Neuronal stem cell (in vitro differentiated cells): ENCODE data around the gene TMEM236.

Experiments
- DNase-seq: peaks from one replicate; pipeline ENCODE4 v3.0.0-alpha.2; 2013; ENCODE audit warnings: low spot score
- H2AFZ ChIP-seq: one replicate; pipeline ENCODE4 v1.6.1; 2013; ENCODE audit warnings: mild to moderate bottlenecking, low read length, inconsistent platforms
- H2AK5ac ChIP-seq: 2 replicates; pipeline ENCODE4 v1.6.1; 2013; ENCODE audit warnings: low read depth, mild to moderate bottlenecking, inconsistent platforms, low read length, moderate library complexity, mixed read lengths
- H2BK120ac ChIP-seq: 2 replicates; pipeline ENCODE4 v1.6.1; 2013; ENCODE audit warnings: low read depth, mild to moderate bottlenecking, inconsistent platforms, low read length, moderate library complexity, mixed read lengths
- H2BK12ac ChIP-seq: one replicate; pipeline ENCODE4 v1.6.1; 2013; ENCODE audit warnings: low read length, inconsistent platforms
- H2BK15ac ChIP-seq: 2 replicates; pipeline ENCODE4 v1.6.1; 2013; ENCODE audit warnings: mild to moderate bottlenecking, low read length, inconsistent platforms, mixed read lengths
- H2BK5ac ChIP-seq: one replicate; pipeline ENCODE4 v1.6.1; 2013; ENCODE audit warnings: inconsistent platforms, mild to moderate bottlenecking, low read length, moderate library complexity
- H3K14ac ChIP-seq: one replicate; pipeline ENCODE4 v1.6.1; 2013; ENCODE audit warnings: low read length, inconsistent platforms
- H3K18ac ChIP-seq: 2 replicates; pipeline ENCODE4 v1.6.1; 2013; ENCODE audit warnings: low read length, inconsistent platforms
- H3K23ac ChIP-seq: 2 replicates; pipeline ENCODE4 v1.6.1; 2013; ENCODE audit warnings: low read depth, mild to moderate bottlenecking, mixed read lengths, low read length, inconsistent platforms; ENCODE audit not compliant: poor library complexity
- H3K27ac ChIP-seq: replicated peaks from 3 replicates; pipeline ENCODE4 v1.5.1; 2013; ENCODE audit warnings: low read length, inconsistent platforms
- H3K27me3 ChIP-seq, 3 experiments: 2 replicates each; pipeline ENCODE4 v1.6.1; 2013; ENCODE audit warnings: low read length in 3 of 3, mild to moderate bottlenecking in 2 of 3, inconsistent platforms in 1 of 3, low read depth in 1 of 3, mixed read lengths in 1 of 3, moderate library complexity in 1 of 3; ENCODE audit not compliant: control insufficient read depth in 3 of 3, insufficient read depth in 3 of 3
- H3K36me3 ChIP-seq, 2 donors: replicated peaks in 1 of 2; 2 replicates each; pipeline ENCODE4 v1.6.1; 2013; ENCODE audit warnings: low read length in 2 of 2; ENCODE audit not compliant: control insufficient read depth in 2 of 2, insufficient read depth in 2 of 2
- H3K4ac ChIP-seq: 2 replicates; pipeline ENCODE4 v1.6.1; 2013; ENCODE audit warnings: inconsistent platforms, mild to moderate bottlenecking, low read length, moderate library complexity
- H3K4me1 ChIP-seq, 2 donors: 1 replicate in 1 of 2; 2 replicates in 1 of 2; pipeline ENCODE4 v1.6.1; 2013; ENCODE audit warnings: low read length in 2 of 2, low read depth in 1 of 2; ENCODE audit not compliant: control insufficient read depth in 2 of 2, insufficient read depth in 1 of 2
- H3K4me2 ChIP-seq: one replicate; pipeline ENCODE4 v1.6.1; 2013; ENCODE audit warnings: mild to moderate bottlenecking, low read length, inconsistent platforms; ENCODE audit not compliant: insufficient read depth, poor library complexity, severe bottlenecking
- H3K4me3 ChIP-seq, 2 donors: 2 replicates each; pipeline ENCODE4 v1.5.1; 2013; ENCODE audit warnings: low read length in 2 of 2, mild to moderate bottlenecking in 2 of 2, inconsistent platforms in 1 of 2, moderate library complexity in 1 of 2
- H3K79me1 ChIP-seq: one replicate; pipeline ENCODE4 v1.6.1; 2013; ENCODE audit warnings: low read depth, mild to moderate bottlenecking, inconsistent platforms, low read length, moderate library complexity
- H3K9ac ChIP-seq: one replicate; pipeline ENCODE4 v1.6.1; 2013; ENCODE audit warnings: mild to moderate bottlenecking, low read depth, low read length, inconsistent platforms; ENCODE audit not compliant: poor library complexity
- H3K9me3 ChIP-seq, 2 donors: replicated peaks in 1 of 2; 2 replicates each; pipeline versions ENCODE3 to v1.6.1; 2013; ENCODE audit warnings: low read length in 2 of 2, mild to moderate bottlenecking in 2 of 2, inconsistent platforms in 1 of 2, low read depth in 1 of 2, mixed read lengths in 1 of 2, moderate library complexity in 1 of 2; ENCODE audit not compliant: control insufficient read depth in 2 of 2, insufficient read depth in 1 of 2
- H4K8ac ChIP-seq: one replicate; pipeline ENCODE4 v1.6.1; 2013; ENCODE audit warnings: low read depth, mild to moderate bottlenecking, inconsistent platforms, low read length, moderate library complexity
- H4K91ac ChIP-seq: one replicate; pipeline ENCODE4 v1.6.1; 2013; ENCODE audit warnings: low read length, low read depth, mild to moderate bottlenecking, inconsistent platforms; ENCODE audit not compliant: poor library complexity
- WGBS, 2 donors: extraction: QIAGEN DNeasy Blood & Tissue Kit; methylation state at CpG; one replicate each; pipeline ENCODE4 v1.1.7; 2013; ENCODE audit warnings: missing lambda C conversion rate in 2 of 2, mixed read lengths in 1 of 2; ENCODE audit not compliant: insufficient read length in 2 of 2, insufficient replicate concordance in 1 of 2; ENCODE audit errors: extremely low coverage in 2 of 2; 5-methylcytosine and 5-hydroxymethylcytosine counted together

Gene TMEM236

GRCh38 chr10:17742918-17743317 is 9.1 kb upstream of the TMEM236 start:
- no peak overlapping the region for H2AK5ac ChIP-seq
- no peak overlapping the region for H3K23ac ChIP-seq
- no peak overlapping the region for H2BK12ac ChIP-seq
- DNase-seq, result peak; percentile 47
- no peak overlapping the region for H2BK5ac ChIP-seq
- no peak overlapping the region for H2BK15ac ChIP-seq
- H3K4me3 ChIP-seq, result no peak overlapping the region
- no peaks in the 10 kb centered on the region for H3K9me3 ChIP-seq
- H2BK120ac ChIP-seq, result no peak overlapping the region
- H3K27me3 ChIP-seq, result no peaks in the 10 kb centered on the region
- peak overlapping the region; percentile 68 for H2AFZ ChIP-seq
- H3K79me1 ChIP-seq, result no peaks in the 10 kb centered on the region
- WGBS, 2 donors, result no CpG with 5 or more reads among the region's 14 CpGs
- no peak overlapping the region for H3K18ac ChIP-seq
- no peaks in the 10 kb centered on the region for H3K4me1 ChIP-seq
- H3K4ac ChIP-seq, result no peak overlapping the region
- no peak overlapping the region for H4K8ac ChIP-seq
- H3K36me3 ChIP-seq, result no peaks in the 10 kb centered on the region
- H3K14ac ChIP-seq, result no peak overlapping the region
- no peak overlapping the region for H3K4me2 ChIP-seq
- no peak overlapping the region for H4K91ac ChIP-seq
- no peak overlapping the region for H3K9ac ChIP-seq
- H3K27ac ChIP-seq, result no peak overlapping the region

GRCh38 chr10:17743437-17743836 is 8.6 kb upstream of the TMEM236 start:
- no CpG with 5 or more reads among the region's 3 CpGs for WGBS, 2 donors
- Histone ChIP-seq H3K9me3 (no peaks in the 10 kb centered on the region), H2BK15ac (no peak overlapping the region), H3K79me1 (no peaks in the 10 kb centered on the region), H3K27me3 (no peaks in the 10 kb centered on the region), H3K4me2 (no peak overlapping the region), H3K18ac (no peak overlapping the region), H3K9ac (no peak overlapping the region), H3K4ac (no peak overlapping the region), H2BK120ac (no peak overlapping the region), H3K4me1 (no peaks in the 10 kb centered on the region), H2BK12ac (no peak overlapping the region), H3K14ac (no peak overlapping the region), H2AK5ac (no peak overlapping the region), H3K23ac (no peak overlapping the region), H4K8ac (no peak overlapping the region), H4K91ac (no peak overlapping the region), H2AFZ (no peak overlapping the region), H3K36me3 (no peaks in the 10 kb centered on the region), H2BK5ac (no peak overlapping the region), H3K27ac (no peak overlapping the region), H3K4me3 (no peak overlapping the region)
- DNase-seq, result no peak

GRCh38 chr10:17744341-17744861 is 7.6 kb upstream of the TMEM236 start:
- Histone ChIP-seq H3K18ac (no peak overlapping the region), H3K9ac (no peak overlapping the region), H3K27ac (no peak overlapping the region), H2BK120ac (no peak overlapping the region), H2BK5ac (no peak overlapping the region), H3K27me3 (no peaks in the 10 kb centered on the region), H3K36me3 (no peaks in the 10 kb centered on the region), H3K79me1 (no peaks in the 10 kb centered on the region), H4K91ac (no peak overlapping the region), H2AK5ac (no peak overlapping the region), H2BK12ac (no peak overlapping the region), H2BK15ac (no peak overlapping the region), H3K4me2 (no peak overlapping the region), H3K4ac (no peak overlapping the region), H3K14ac (no peak overlapping the region), H4K8ac (no peak overlapping the region), H3K9me3 (no peaks in the 10 kb centered on the region), H3K4me1 (no peaks in the 10 kb centered on the region), H2AFZ (peak overlapping the region; percentile 68), H3K23ac (no peak overlapping the region), H3K4me3 (no peak overlapping the region)
- WGBS, 2 donors, result no CpG with 5 or more reads among the region's 6 CpGs
- DNase-seq, result no peak

- H3K4ac ChIP-seq, result no peak overlapping the region
- no peak overlapping the region for H2BK12ac ChIP-seq
- H3K27ac ChIP-seq, result no peak overlapping the region
- no peaks in the 10 kb centered on the region for H3K36me3 ChIP-seq
- no peaks in the 10 kb centered on the region for H3K9me3 ChIP-seq
- no peaks in the 10 kb centered on the region for H3K27me3 ChIP-seq
- H3K18ac ChIP-seq, result no peak overlapping the region
- no peak overlapping the region for H2BK15ac ChIP-seq
- H4K91ac ChIP-seq, result no peak overlapping the region
- no peak overlapping the region for H3K23ac ChIP-seq
- no peak overlapping the region for H3K4me2 ChIP-seq
- H3K9ac ChIP-seq, result no peak overlapping the region
- H3K4me3 ChIP-seq, result no peak overlapping the region
- H2BK5ac ChIP-seq, result no peak overlapping the region
- no peak overlapping the region for H2BK120ac ChIP-seq
- H4K8ac ChIP-seq, result no peak overlapping the region
- H2AFZ ChIP-seq, result no peak overlapping the region
- no peak for DNase-seq
- H3K4me1 ChIP-seq, result no peaks in the 10 kb centered on the region
- no CpG with 5 or more reads among the region's 10 CpGs for WGBS, 2 donors
- H2AK5ac ChIP-seq, result no peak overlapping the region
- no peak overlapping the region for H3K14ac ChIP-seq
- H3K79me1 ChIP-seq, result no peaks in the 10 kb centered on the region
Observed at GRCh38 chr10:17747883-17748550, 4.0 kb upstream of the TMEM236 start.
